GM21619 (cell line): ENCODE data around the gene PRH2.

Source experiments
- ATAC-seq: cut with Tn5 transposase; IDR thresholded peaks from one replicate; pipeline ENCODE4 v1.9.1; 2021; ENCODE audit not compliant: unreplicated experiment

PRH2 gene

GRCh38 chr12:10928746-10929286 is at the start of gene PRH2:
Gene PRH2 (plus strand): TSS chr12:10929236. CDS start chr12:10929274, 38 bp downstream.
- no peak for ATAC-seq

GRCh38 chr12:10884086-10884725 is 44.8 kb upstream of the PRH2 start, which contains the start of gene PRH1:
Gene PRH1 (minus strand): TSS chr12:10884255. CDS start chr12:10884217, 38 bp downstream.
- no peak for ATAC-seq

- ATAC-seq = no peak
These were observed 39.8 kb upstream of the PRH2 start for GRCh38 chr12:10889226-10889625.

- ATAC-seq = no peak
These were observed 37.1 kb upstream of the PRH2 start for GRCh38 chr12:10891937-10892336.

GRCh38 chr12:10896854-10897253 is 32.2 kb upstream of the PRH2 start:
- no peak for ATAC-seq

GRCh38 chr12:10900530-10900929 is 28.5 kb upstream of the PRH2 start:
- no peak for ATAC-seq

- ATAC-seq = no peak
These were observed 28.1 kb upstream of the PRH2 start for GRCh38 chr12:10900972-10901371.

GRCh38 chr12:10901427-10901826 is 27.6 kb upstream of the PRH2 start:
- no peak for ATAC-seq

- ATAC-seq = no peak
These were observed 24.4 kb upstream of the PRH2 start for GRCh38 chr12:10904686-10905085.

- no peak for ATAC-seq
These were observed 19.6 kb upstream of the PRH2 start, which contains the start of gene TAS2R13 for GRCh38 chr12:10909462-10909861. Gene TAS2R13 (minus strand): TSS chr12:10909562. CDS start chr12:10909298, 264 bp downstream.

GRCh38 chr12:10910380-10910779 is 18.7 kb upstream of the PRH2 start:
- ATAC-seq = no peak

- ATAC-seq = no peak
These were observed 9.2 kb upstream of the PRH2 start for GRCh38 chr12:10919809-10920208.

GRCh38 chr12:10926269-10926668 is 2.8 kb upstream of the PRH2 start:
- ATAC-seq = no peak

- ATAC-seq = no peak
These were observed 7.5 kb downstream of the PRH2 start for GRCh38 chr12:10936506-10936905.

GRCh38 chr12:10939163-10939562 is 10.1 kb downstream of the PRH2 start, which contains the start of gene TAS2R14:
Gene TAS2R14 (minus strand): TSS chr12:10939263. CDS start chr12:10939207, 56 bp downstream.
- ATAC-seq = no peak

GRCh38 chr12:10940389-10940788 is 11.4 kb downstream of the PRH2 start:
- no peak for ATAC-seq

- ATAC-seq = no peak
These were observed 12.3 kb downstream of the PRH2 start for GRCh38 chr12:10941369-10941768.

GRCh38 chr12:10941916-10942607 is 13.0 kb downstream of the PRH2 start:
- no peak for ATAC-seq

GRCh38 chr12:10943167-10943566 is 14.1 kb downstream of the PRH2 start:
- ATAC-seq = no peak

GRCh38 chr12:10952645-10953044 is 23.6 kb downstream of the PRH2 start:
- ATAC-seq = no peak

GRCh38 chr12:10956085-10956484 is 27.0 kb downstream of the PRH2 start:
- no peak for ATAC-seq

GRCh38 chr12:10957741-10958140 is 28.7 kb downstream of the PRH2 start:
- no peak for ATAC-seq
